ENCODE measurements around the gene DCAF8L2. TPM values are rescaled to one million over a fixed set of nuclear protein-coding genes. Genes with fewer than 3 reads are reported as not detected.

The DCAF8L2 gene
- total and polyA plus RNA-seq, 8 donors, result not detected

- Histone ChIP-seq H3K4me1 (no peaks in the 10 kb centered on the region), H3K36me3 (no peaks in the 10 kb centered on the region), H3K27me3 (no peaks in the 10 kb centered on the region), H3K27ac (no peak overlapping the region), H3K4me3 (no peak overlapping the region), H3K9me3 (no peaks in the 10 kb centered on the region)
- 52 to 89% (median 88%) methylated on average over 3 of the region's 3 CpGs for WGBS, 5 donors
- DNase-seq, result no peak
- intact Hi-C loops (cut with DNase I; ENCODE audit: low total_unique reads), result no loop called here
- no peak for TF ChIP-seq CTCF (IDR thresholded peaks at IDR 0.05)
Observed at GRCh38 chrX:27626066-27626465, 35.9 kb downstream of the DCAF8L2 start.

DNA sequence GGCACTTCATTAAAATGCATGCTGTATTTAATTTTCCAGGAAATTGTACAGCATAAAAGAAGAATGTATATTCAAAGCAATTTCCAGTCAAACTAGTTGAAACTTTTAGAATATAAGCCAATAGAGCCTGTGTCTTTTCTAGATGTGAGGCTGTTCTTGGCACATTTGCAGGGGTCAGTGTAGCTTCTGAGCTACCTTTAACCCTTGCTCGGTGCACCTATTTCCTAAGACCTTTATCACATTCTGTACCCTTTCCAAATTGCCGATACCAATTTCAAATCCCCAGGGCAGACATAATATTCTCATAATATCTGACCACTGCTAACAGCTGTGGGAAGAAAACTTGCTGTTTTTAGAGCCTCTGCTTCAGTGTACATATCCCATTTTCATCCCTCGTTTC, 43.2 kb downstream of the DCAF8L2 start:
- Histone ChIP-seq H3K4me3 (no peak overlapping the region), H3K9me3 (no peaks in the 10 kb centered on the region), H3K36me3 (no peaks in the 10 kb centered on the region), H3K4me1 (no peaks in the 10 kb centered on the region), H3K27me3 (no peaks in the 10 kb centered on the region), H3K27ac (no peak overlapping the region)
- DNase-seq, result no peak
- TF ChIP-seq POLR2AphosphoS5 (IDR thresholded peaks at IDR 0.05), result no peak
- no peak for TF ChIP-seq EP300 (IDR thresholded peaks at IDR 0.05)
- WGBS, 5 donors, result 69 to 84% (median 70%) methylated on average over 3 of the region's 3 CpGs
- intact Hi-C loops (cut with DNase I; ENCODE audit: low total_unique reads), result no loop called here

GRCh38 chrX:27656581-27656980, 66.4 kb downstream of the DCAF8L2 start:
- no peaks in the 10 kb centered on the region for H3K36me3 ChIP-seq
- DNase-seq, result no peak
- TF ChIP-seq POLR2A (IDR thresholded peaks at IDR 0.05) (no peak), EP300 (IDR thresholded peaks at IDR 0.05) (no peak), CTCF (IDR thresholded peaks at IDR 0.05) (no peak), POLR2AphosphoS5 (IDR thresholded peaks at IDR 0.05) (no peak)
- WGBS, 5 donors, result 20 to 50% (median 26%) methylated on average over 1 of the region's 1 CpG
- H3K4me1 ChIP-seq, result no peaks in the 10 kb centered on the region
- no peaks in the 10 kb centered on the region for H3K9me3 ChIP-seq
- intact Hi-C loops (cut with DNase I; ENCODE audit: low total_unique reads), result no loop called here
- no peak overlapping the region for H3K4me3 ChIP-seq
- H3K27me3 ChIP-seq, result no peaks in the 10 kb centered on the region
- no peak overlapping the region for H3K27ac ChIP-seq

DNA sequence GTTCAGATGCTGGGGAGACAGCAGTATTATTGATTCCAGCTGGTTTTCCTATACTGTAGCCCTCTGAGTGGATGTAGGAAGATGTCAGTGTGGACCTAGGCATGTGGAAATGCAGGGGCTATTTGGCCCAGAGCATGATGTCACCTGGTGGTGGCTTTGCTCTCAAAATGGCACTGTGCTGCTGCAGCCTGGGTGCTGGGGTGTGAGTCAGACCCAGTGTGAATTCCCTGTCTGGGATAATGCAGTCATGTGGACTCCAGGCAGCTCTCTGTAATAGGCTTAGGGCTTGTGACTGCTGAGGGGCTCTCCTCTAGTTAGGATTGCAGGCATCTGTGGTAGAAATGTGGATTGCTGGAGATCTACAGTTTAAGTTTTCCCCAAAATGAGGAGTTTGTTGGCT, 70.7 kb downstream of the DCAF8L2 start:
- intact Hi-C loops (cut with DNase I; ENCODE audit: low total_unique reads), result no loop called here
- Histone ChIP-seq H3K4me3 (no peak overlapping the region), H3K36me3 (no peaks in the 10 kb centered on the region), H3K9me3 (no peaks in the 10 kb centered on the region), H3K27ac (no peak overlapping the region), H3K4me1 (no peaks in the 10 kb centered on the region), H3K27me3 (no peaks in the 10 kb centered on the region)
- no peak for DNase-seq
- no peak for TF ChIP-seq EP300 (IDR thresholded peaks at IDR 0.05)
- no peak for TF ChIP-seq POLR2A (IDR thresholded peaks at IDR 0.05)
- no peak for TF ChIP-seq POLR2AphosphoS5 (IDR thresholded peaks at IDR 0.05)
- TF ChIP-seq CTCF (IDR thresholded peaks at IDR 0.05), result no peak

GRCh38 chrX:27671234-27671633, 81.1 kb downstream of the DCAF8L2 start:
- Histone ChIP-seq H3K4me1 (no peaks in the 10 kb centered on the region), H3K9me3 (no peaks in the 10 kb centered on the region), H3K36me3 (no peaks in the 10 kb centered on the region), H3K27ac (no peak overlapping the region), H3K4me3 (no peak overlapping the region), H3K27me3 (no peaks in the 10 kb centered on the region)
- WGBS, 5 donors, result 60 to 86% (median 71%) methylated on average over 2 of the region's 2 CpGs
- DNase-seq, result no peak
- TF ChIP-seq POLR2A (IDR thresholded peaks at IDR 0.05), result no peak
- TF ChIP-seq POLR2AphosphoS5 (IDR thresholded peaks at IDR 0.05), result no peak
- no peak for TF ChIP-seq EP300 (IDR thresholded peaks at IDR 0.05)
- no peak for TF ChIP-seq CTCF (IDR thresholded peaks at IDR 0.05)
- intact Hi-C loops (cut with DNase I; ENCODE audit: low total_unique reads), result no loop called here
